Bronchial epithelial cell (primary cell): ENCODE measurements around the gene ARMH2. TPM values are rescaled to one million over a fixed set of nuclear protein-coding genes. Genes with fewer than 3 reads are reported as not detected.
A peak's percentile ranks its signal among the peaks of the same experiment; 100 is the strongest.
"Not testable (repeated sequence)": the region's sequence is repeated elsewhere in the genome, so short reads cannot be mapped to it uniquely, and the experiment has no call there.

Experiments used
- DNase-seq: peaks from one replicate; pipeline ENCODE4 v3.0.0-alpha.2; 2010; ENCODE audit warnings: low read depth
- FAIRE-seq: peaks from 2 replicates; lab custom pipeline; 2011; peaks lifted over from hg19 to GRCh38; lab: Jason Lieb, UNC
- H3K27me3 ChIP-seq: 2 replicates; pipeline ENCODE4 v1.5.1; 2011; ENCODE audit warnings: low read length; ENCODE audit not compliant: control insufficient read depth, insufficient read depth
- H3K36me3 ChIP-seq: 2 replicates; pipeline ENCODE4 v1.5.1; 2011; ENCODE audit warnings: low read length; ENCODE audit not compliant: control insufficient read depth, insufficient read depth
- H3K4me3 ChIP-seq: 2 replicates; pipeline ENCODE4 v1.5.1; 2011; ENCODE audit warnings: mild to moderate bottlenecking, low read depth, low read length, control low read depth
- CTCF ChIP-seq: IDR thresholded peaks from 2 replicates; pipeline ENCODE4 v1.5.1; 2011; ENCODE audit warnings: mild to moderate bottlenecking, moderate library complexity, low read length, control low read depth, inconsistent platforms; ENCODE audit not compliant: insufficient read depth, severe bottlenecking
- total RNA-seq: library from RNA; depleted of rRNA; stranded (reverse); fragments of >200 nt; gene quantifications from 2 replicates; pipeline ENCODE4 v1.2.1, GENCODE V29; 2014

ARMH2 gene
- total RNA-seq, 1 donor from 2014 or later = not detected

DNA sequence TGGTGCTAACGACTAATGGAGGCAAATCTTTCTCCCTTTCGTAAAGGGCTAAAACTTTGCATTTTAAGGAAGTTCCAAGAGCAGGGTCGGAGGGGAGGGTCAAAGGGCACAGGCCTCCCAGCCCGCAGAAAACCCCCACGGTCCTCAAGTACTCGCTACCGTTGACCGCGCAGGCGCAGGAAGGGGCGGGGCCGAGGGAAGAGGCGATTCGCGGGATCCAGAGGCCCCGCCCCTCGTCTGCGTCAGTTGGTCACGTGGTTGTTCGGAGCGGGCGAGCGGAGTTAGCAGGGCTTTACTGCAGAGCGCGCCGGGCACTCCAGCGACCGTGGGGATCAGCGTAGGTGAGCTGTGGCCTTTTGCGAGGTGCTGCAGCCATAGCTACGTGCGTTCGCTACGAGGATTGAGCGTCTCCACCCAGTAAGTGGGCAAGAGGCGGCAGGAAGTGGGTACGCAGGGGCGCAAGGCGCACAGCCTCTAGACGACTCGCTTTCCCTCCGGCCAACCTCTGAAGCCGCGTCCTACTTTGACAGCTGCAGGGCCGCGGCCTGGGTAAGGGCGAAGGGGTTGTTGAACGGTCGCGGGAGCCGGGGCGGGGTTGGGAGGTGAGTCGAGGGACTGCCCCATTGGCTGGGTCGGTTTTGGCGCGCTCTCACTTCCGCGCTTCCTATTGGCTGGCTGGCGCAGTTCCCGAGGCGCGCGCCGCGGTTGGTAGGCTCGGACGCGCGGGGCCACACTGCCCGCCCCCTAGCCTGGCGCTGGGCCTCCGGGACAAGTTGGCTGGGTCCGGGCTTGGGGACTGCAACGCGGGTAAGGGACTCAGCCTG is 23.8 kb downstream of the ARMH2 start, which contains the start of gene GMNN:
Gene GMNN (plus strand): TSS at position 242 of the 824 bp plus-strand sequence. CDS start 2,310 bp downstream, outside the sequence.
- FAIRE-seq (no peak), DNase-seq (peak; percentile 76)
- Histone ChIP-seq H3K36me3 (no peaks in the 10 kb centered on the region), H3K27me3 (no peaks in the 10 kb centered on the region), H3K4me3 (peak within 1 kb of the TSS; percentile 100)
- no peak for TF ChIP-seq CTCF

- no peak for FAIRE-seq
- DNase-seq = no peak
- Histone ChIP-seq H3K4me3 (no peak overlapping the region), H3K36me3 (no peaks in the 10 kb centered on the region), H3K27me3 (no peaks in the 10 kb centered on the region)
- TF ChIP-seq CTCF = no peak
Measured at GRCh38 chr6:24768361-24768760, 30.4 kb downstream of the ARMH2 start.

DNA sequence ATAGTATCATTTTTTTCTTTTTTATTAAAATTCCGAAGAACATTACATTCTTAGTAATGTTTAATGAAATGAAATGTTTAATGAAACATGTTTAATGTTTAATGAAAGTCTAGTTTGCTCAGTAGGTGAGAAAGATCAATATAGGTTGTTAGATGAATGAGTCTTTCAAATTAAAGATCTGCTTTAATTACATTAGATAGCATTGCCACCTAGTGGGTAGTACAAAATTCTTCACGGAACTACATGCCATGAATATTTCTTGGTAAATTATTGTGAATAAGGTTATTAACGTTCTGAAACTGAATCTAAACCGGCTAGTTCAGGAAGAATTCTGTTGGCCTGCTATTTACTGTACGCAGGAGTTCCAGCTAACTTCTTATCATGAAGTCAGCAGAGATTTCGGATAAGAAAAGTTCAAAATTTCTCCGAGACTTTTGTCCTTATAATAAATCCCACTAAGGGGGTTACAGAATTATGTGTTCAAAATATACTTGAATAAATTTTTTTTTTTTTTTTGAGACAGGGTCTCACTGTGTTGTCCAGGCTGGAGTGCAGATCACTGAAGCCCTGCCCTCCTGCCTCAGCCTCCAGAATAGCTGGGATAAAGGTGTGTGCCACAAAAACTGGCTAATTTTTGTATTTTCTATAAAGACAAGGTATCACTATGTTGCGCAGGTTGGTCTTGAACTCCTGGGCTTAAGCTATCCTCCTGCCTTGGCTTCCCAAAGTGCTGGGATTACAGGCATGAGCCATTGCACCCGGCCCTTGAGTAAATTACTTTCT is 31.8 kb downstream of the ARMH2 start:
- H3K27me3 ChIP-seq = no peaks in the 10 kb centered on the region
- H3K36me3 ChIP-seq = no peaks in the 10 kb centered on the region
- peak; percentile 34 for TF ChIP-seq CTCF
- no peak for FAIRE-seq
- DNase-seq = peak; percentile 56
- H3K4me3 ChIP-seq = no peak overlapping the region

GRCh38 chr6:24765968-24766367 is 32.7 kb downstream of the ARMH2 start:
- not testable (repeated sequence) for DNase-seq, H3K27me3 ChIP-seq, H3K4me3 ChIP-seq, FAIRE-seq, H3K36me3 ChIP-seq

DNA sequence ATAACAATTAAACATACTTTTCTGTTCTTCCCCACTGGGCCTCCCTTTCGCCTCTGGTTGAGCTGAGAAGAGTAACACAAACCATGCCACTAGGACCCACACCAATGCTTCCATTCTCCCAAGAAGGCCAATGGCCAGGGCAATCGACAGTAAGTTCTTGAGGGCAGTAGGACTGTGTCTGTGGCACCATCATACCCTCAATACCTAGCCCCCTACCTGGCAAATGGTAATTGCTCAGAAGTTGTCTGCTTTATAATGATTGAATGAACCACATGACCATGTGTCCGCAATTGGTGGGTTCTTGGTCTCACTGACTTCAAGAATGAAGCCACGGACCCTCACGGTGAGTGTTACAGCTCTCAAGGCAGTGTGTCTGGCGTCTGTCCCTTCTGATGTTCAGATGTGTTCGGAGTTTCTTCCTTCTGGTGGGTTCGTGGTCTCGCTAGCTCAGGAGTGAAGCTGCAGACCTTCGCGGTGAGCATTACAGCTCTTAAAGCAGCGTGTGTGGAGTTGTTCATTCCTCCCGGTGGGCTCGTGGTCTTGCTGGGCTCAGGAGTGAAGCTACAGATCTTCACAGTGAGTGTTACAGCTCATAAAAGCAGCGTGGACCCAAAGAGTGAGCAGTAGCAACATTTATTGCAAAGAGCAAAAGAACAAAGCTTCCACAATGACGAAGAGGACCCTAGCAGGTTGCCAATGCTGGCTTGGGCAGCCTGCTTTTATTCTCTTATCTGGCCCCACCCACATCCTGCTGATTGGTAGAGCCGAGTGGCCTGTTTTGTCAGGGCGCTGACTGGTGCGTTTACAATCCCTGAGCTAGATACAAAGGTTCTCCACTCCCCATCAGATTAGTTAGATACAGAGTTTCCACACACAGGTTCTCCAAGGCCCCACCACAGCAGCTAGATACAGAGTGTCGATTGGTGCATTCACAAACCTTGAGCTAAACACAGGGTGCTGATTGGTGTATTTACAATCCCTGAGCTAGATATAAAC is 33.6 kb downstream of the ARMH2 start:
- not testable (repeated sequence) for H3K4me3 ChIP-seq, FAIRE-seq, DNase-seq, H3K36me3 ChIP-seq, H3K27me3 ChIP-seq

DNA sequence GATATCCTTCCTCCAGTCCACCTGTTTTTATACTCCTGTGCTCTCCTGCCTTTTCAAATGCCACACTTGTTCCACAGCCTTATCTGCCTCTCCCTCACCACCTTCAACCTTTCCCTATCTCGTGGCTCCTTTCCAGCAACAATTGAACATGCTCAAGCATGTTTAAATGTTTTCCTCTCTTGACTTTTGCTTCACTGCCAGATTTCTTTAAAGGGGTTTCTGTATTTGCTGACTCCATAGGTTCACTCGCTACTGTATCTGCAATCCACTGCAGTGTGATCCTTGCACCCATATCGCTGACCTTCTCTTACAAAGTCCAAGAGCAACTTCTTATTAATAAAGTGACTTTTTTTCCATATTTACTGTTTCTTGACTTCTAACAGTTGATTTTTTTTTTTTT is 35.1 kb downstream of the ARMH2 start:
- no peak for FAIRE-seq

More for the DNA sequence above, 35.1 kb downstream of the ARMH2 start:
- Histone ChIP-seq H3K27me3 (no peaks in the 10 kb centered on the region), H3K36me3 (no peaks in the 10 kb centered on the region), H3K4me3 (no peak overlapping the region)
- no peak for TF ChIP-seq CTCF
- DNase-seq = peak; percentile 49
